ENCODE measurements around the gene TMEM140.

The TMEM140 gene

DNA sequence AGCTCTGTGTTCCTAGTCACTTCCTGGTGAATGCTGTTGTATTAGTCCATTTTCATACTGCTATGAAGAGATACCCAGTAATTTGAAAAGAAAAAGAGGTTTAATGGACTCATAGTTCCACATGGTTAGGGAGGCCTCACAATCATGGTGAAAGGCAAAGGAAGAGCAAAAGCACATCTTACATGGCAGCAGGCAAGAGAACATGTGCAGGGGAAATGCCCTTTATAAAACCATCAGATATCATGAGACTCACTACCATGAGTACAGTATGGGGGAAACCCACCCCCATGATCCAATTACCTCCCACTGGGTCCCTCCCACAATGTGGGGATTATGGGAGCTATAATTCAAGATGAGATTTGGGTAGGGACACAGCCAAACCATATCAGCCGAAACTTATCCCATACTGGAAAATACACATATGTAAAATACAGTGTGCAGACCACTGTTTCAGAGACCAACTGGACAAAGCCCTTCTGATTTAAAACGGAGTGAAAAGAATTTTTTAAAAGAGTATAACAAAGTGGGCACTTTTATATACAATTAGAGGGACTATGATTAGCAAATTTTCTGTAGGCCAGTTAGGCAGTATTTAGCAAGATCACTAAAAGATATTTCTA, 14.6 kb downstream of the TMEM140 start:
- TF ChIP-seq, protein P1, sequence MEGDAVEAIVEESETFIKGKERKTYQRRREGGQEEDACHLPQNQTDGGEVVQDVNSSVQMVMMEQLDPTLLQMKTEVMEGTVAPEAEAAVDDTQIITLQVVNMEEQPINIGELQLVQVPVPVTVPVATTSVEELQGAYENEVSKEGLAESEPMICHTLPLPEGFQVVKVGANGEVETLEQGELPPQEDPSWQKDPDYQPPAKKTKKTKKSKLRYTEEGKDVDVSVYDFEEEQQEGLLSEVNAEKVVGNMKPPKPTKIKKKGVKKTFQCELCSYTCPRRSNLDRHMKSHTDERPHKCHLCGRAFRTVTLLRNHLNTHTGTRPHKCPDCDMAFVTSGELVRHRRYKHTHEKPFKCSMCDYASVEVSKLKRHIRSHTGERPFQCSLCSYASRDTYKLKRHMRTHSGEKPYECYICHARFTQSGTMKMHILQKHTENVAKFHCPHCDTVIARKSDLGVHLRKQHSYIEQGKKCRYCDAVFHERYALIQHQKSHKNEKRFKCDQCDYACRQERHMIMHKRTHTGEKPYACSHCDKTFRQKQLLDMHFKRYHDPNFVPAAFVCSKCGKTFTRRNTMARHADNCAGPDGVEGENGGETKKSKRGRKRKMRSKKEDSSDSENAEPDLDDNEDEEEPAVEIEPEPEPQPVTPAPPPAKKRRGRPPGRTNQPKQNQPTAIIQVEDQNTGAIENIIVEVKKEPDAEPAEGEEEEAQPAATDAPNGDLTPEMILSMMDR (IDR thresholded peaks at IDR 0.05; ENCODE audit: insufficient read depth, low read depth, low read length, missing control alignments) = no peak
- DNase-seq (ENCODE audit: low read depth) = no peak

DNA sequence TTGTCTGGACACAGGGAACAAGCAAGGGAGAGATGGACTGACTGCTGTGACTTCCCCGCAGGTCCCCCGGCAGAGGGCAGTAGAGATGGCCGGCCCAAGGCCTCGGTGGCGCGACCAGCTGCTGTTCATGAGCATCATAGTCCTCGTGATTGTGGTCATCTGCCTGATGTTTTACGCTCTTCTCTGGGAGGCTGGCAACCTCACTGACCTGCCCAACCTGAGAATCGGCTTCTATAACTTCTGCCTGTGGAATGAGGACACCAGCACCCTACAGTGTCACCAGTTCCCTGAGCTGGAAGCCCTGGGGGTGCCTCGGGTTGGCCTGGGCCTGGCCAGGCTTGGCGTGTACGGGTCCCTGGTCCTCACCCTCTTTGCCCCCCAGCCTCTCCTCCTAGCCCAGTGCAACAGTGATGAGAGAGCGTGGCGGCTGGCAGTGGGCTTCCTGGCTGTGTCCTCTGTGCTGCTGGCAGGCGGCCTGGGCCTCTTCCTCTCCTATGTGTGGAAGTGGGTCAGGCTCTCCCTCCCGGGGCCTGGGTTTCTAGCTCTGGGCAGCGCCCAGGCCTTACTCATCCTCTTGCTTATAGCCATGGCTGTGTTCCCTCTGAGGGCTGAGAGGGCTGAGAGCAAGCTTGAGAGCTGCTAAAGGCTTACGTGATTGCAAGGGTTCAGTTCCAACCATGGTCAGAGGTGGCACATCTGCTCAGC, 16.6 kb downstream of the TMEM140 start:
- no peak overlapping the region for H3K4me3 ChIP-seq (ENCODE audit: low read length)
- TF ChIP-seq, protein P1 (IDR thresholded peaks at IDR 0.05; ENCODE audit: insufficient read depth, low read depth, low read length, missing control alignments) = peak; percentile 1
- no peak for DNase-seq (ENCODE audit: low read depth)

More for the DNA sequence above, 14.6 kb downstream of the TMEM140 start:
- H3K4me3 ChIP-seq (ENCODE audit: low read length) = no peak overlapping the region

DNA sequence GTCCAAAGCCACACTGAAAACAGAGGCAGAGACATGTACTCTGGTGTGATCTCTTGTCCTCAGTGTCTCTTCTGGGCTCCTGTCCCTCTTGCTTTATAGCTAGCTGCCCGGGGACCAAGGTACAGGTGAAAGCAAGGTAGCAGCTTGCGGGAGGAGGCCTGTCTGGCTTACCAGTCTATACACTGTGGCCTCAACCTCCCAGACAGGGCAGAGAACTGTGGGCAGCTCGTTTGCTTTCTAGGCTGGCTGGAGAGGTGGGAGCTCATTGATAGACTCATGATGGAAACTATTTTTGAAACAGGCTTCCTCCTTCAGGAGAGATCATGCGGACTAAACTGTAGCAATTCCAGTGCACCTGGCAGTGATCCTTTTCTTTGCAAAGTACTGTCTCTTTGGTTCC, 18.0 kb downstream of the TMEM140 start:
- TF ChIP-seq, protein P1 (IDR thresholded peaks at IDR 0.05; ENCODE audit: insufficient read depth, low read depth, low read length, missing control alignments) = no peak
- H3K4me3 ChIP-seq (ENCODE audit: low read length) = no peak overlapping the region
- no peak for DNase-seq (ENCODE audit: low read depth)

DNA sequence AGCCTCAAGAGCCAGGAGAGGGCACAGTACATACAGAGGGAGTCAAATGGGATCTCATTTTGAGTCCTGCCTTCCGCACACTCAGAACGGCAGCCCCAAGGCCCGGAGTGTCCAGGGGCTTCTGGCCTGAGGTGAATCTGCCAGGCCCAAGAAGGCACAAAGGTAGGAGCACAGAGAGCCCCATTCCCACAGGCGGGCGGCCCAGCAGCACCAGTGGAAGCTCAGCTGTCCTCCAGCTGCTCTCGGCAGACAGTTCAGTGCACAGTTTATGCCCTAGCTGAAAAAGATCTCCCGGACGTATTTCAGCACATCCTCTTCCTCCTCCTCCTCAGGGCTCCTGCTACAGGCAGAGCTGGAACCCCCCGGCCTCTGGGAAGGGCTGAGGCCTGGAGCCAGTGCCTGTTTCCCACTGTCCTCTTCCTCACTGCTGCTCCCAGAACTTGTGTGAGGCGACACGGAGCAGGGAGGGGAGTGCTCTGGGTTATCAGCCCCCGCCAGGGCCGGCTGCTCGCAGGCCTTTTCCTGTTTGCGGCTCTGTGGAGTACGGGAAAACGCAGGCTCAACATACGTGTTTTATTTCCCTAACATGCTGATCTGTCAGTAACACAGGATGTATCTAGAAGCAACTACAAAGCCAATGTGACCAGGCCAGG, 18.6 kb downstream of the TMEM140 start:
- no peak for DNase-seq (ENCODE audit: low read depth)
- TF ChIP-seq, protein P1 (IDR thresholded peaks at IDR 0.05; ENCODE audit: insufficient read depth, low read depth, low read length, missing control alignments) = no peak
- no peak overlapping the region for H3K4me3 ChIP-seq (ENCODE audit: low read length)

DNA sequence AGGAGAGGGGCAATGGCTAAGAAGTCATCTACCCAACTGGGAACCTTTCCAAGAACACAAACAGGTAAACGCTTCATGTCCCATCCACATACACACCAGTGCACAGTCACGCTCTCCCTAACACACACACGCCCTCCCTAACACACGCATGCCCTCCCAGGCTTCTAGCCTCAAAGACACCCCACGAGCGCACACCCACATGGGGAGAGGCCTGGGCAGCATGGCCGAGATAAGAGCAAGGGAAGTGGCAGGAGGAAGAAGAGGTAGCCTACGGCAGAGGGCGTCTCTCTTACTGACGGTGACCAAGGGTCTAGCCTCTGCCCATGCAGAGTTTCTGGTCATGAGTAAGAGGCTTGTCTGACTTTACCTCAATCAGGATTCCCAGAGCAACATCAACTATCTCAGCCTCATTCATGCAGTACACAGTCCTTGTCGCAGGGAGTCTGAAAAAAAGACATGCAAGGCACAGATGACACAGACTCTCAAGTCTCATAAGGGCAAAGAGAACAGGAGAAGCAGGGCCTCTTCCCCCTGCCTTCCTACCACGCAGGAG, 19.6 kb downstream of the TMEM140 start:
- no peak overlapping the region for H3K4me3 ChIP-seq (ENCODE audit: low read length)
- TF ChIP-seq, protein P1 (IDR thresholded peaks at IDR 0.05; ENCODE audit: insufficient read depth, low read depth, low read length, missing control alignments) = no peak
- no peak for DNase-seq (ENCODE audit: low read depth)

DNA sequence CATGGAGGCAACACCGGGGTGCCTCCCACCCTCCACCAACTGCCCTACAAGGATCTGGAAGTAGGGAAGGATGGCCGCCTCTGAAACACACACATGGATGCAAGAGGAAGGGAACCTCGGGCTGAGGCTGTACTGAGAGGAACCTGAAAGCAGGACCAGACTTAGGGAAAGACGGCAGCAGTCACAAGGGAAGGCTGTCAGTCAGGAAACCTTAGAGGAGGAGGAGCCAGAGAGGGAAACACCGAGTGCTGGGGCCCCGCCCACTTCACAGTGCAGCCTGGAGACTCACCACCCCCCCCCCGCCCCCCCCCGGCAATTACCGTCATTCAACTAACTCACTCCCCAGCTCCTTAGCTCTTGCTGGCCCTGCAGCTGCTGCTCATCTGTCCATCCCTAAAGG, 20.1 kb downstream of the TMEM140 start:
- TF ChIP-seq, protein P1 (IDR thresholded peaks at IDR 0.05; ENCODE audit: insufficient read depth, low read depth, low read length, missing control alignments) = no peak
- DNase-seq (ENCODE audit: low read depth) = no peak
- no peak overlapping the region for H3K4me3 ChIP-seq (ENCODE audit: low read length)

Measured in epithelial cell of esophagus (primary cell).